Stimulated activated CD8-positive, alpha-beta memory T cell treated with anti-CD3 and anti-CD28 coated beads, Interleukin-7, amount 100 ng/mL, for 1 hour (primary cell): ENCODE measurements around the gene TRMT11.
"Not testable (repeated sequence)": the region's sequence is repeated elsewhere in the genome, so short reads cannot be mapped to it uniquely, and the experiment has no call there.

ENCODE experiments used
- DNase-seq, 2 donors: peaks; one replicate each; pipeline ENCODE4 v3.0.0-alpha.2; 2020; ENCODE audit warnings: low read depth in 2 of 2

TRMT11 gene

GRCh38 chr6:125956506-125957390, 29.6 kb upstream of the TRMT11 start, which contains the start of gene HINT3:
HINT3 (plus strand) TSS chr6:125956770; CDS start chr6:125956978, 208 bp downstream.
- peak; percentile 95 to 97 for DNase-seq

GRCh38 chr6:125957391-125957693, 29.0 kb upstream of the TRMT11 start:
- DNase-seq, result no peak

- no peak for DNase-seq
Observed at GRCh38 chr6:125957845-125958244, 28.5 kb upstream of the TRMT11 start.

- no peak for DNase-seq
Observed at GRCh38 chr6:125959041-125959440, 27.3 kb upstream of the TRMT11 start.

- DNase-seq, result no peak
Observed at GRCh38 chr6:125961117-125961516, 25.2 kb upstream of the TRMT11 start.

GRCh38 chr6:125962900-125963497, 23.3 kb upstream of the TRMT11 start:
- DNase-seq, result no peak

- DNase-seq, result no peak
Observed at GRCh38 chr6:125963817-125964216, 22.5 kb upstream of the TRMT11 start.

GRCh38 chr6:125966569-125966968, 19.8 kb upstream of the TRMT11 start:
- no peak for DNase-seq

- no peak for DNase-seq
Observed at GRCh38 chr6:125968493-125968892, 17.8 kb upstream of the TRMT11 start.

GRCh38 chr6:125970760-125971159, 15.6 kb upstream of the TRMT11 start:
- no peak for DNase-seq

- not testable (repeated sequence) for DNase-seq
Observed at GRCh38 chr6:125972478-125972877, 13.9 kb upstream of the TRMT11 start.

GRCh38 chr6:125974214-125974866, 12.0 kb upstream of the TRMT11 start:
- DNase-seq, result no peak

GRCh38 chr6:125979101-125979500, 7.2 kb upstream of the TRMT11 start:
- DNase-seq, result no peak

GRCh38 chr6:125981571-125982185, 4.7 kb upstream of the TRMT11 start:
- DNase-seq, result no peak

- no peak for DNase-seq
Observed at GRCh38 chr6:125983246-125983945, 2.9 kb upstream of the TRMT11 start.

- no peak for DNase-seq
Observed at GRCh38 chr6:125984311-125984710, 2.0 kb upstream of the TRMT11 start.

GRCh38 chr6:125985522-125985921, 818 bp upstream of the TRMT11 start:
- no peak for DNase-seq

- no peak for DNase-seq
Observed at GRCh38 chr6:125985979-125986300, 400 bp upstream of the TRMT11 start.

GRCh38 chr6:125987026-125987617, 782 bp downstream of the TRMT11 start:
- no peak for DNase-seq

- DNase-seq, result no peak
Observed at GRCh38 chr6:125988280-125988679, 1.9 kb downstream of the TRMT11 start.

- DNase-seq, result no peak
Observed at GRCh38 chr6:125989631-125990030, 3.3 kb downstream of the TRMT11 start.

- no peak for DNase-seq
Observed at GRCh38 chr6:125991653-125992052, 5.3 kb downstream of the TRMT11 start.
